ENCODE data around the gene TSPEAR. TPM values are rescaled to one million over a fixed set of nuclear protein-coding genes. Genes with fewer than 3 reads are reported as not detected.

TSPEAR gene
- total RNA-seq, 1 donor = not detected

DNA sequence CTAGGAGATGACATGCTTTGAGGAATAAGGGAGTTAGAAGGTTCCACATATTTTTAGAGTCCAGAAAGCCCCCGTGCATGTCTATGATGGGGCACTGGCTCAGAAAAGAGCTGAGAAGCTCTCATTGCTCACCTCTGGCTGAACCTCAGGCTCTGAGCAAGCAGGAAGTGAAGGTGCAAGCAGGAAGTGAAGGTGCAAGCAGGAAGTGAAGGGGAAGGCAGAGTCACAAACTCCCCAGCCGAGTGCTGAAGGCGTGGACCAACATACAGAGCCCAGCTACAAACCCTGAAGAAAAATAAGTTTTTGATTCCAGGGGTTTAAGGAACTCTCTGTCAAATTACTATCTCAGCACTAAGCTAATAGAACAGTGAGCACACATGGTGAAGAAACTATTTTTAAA is 92.5 kb downstream of the TSPEAR start:
- Histone ChIP-seq H3K4me1 (ENCODE audit: insufficient read depth, low read length) (no peaks in the 10 kb centered on the region), H2AFZ (ENCODE audit: low read length) (no peak overlapping the region), H3K4me2 (ENCODE audit: insufficient read depth, low read length) (no peak overlapping the region), H3K4me3 (ENCODE audit: insufficient read depth, low read length) (no peak overlapping the region), H3K9me3 (ENCODE audit: low read depth, low read length) (no peaks in the 10 kb centered on the region), H4K20me1 (ENCODE audit: insufficient read depth, low read length) (no peaks in the 10 kb centered on the region), H3K36me3 (ENCODE audit: insufficient read depth, low read length) (no peaks in the 10 kb centered on the region), H3K27me3 (ENCODE audit: insufficient read depth, low read length) (no peaks in the 10 kb centered on the region), H3K27ac (ENCODE audit: low read depth, low read length) (no peak overlapping the region), H3K79me2 (ENCODE audit: insufficient read depth, low read length) (no peaks in the 10 kb centered on the region)
- TF ChIP-seq, protein P1, sequence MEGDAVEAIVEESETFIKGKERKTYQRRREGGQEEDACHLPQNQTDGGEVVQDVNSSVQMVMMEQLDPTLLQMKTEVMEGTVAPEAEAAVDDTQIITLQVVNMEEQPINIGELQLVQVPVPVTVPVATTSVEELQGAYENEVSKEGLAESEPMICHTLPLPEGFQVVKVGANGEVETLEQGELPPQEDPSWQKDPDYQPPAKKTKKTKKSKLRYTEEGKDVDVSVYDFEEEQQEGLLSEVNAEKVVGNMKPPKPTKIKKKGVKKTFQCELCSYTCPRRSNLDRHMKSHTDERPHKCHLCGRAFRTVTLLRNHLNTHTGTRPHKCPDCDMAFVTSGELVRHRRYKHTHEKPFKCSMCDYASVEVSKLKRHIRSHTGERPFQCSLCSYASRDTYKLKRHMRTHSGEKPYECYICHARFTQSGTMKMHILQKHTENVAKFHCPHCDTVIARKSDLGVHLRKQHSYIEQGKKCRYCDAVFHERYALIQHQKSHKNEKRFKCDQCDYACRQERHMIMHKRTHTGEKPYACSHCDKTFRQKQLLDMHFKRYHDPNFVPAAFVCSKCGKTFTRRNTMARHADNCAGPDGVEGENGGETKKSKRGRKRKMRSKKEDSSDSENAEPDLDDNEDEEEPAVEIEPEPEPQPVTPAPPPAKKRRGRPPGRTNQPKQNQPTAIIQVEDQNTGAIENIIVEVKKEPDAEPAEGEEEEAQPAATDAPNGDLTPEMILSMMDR (IDR thresholded peaks at IDR 0.05; ENCODE audit: extremely low read depth, low read depth, low read length) = no peak
- DNase-seq (ENCODE audit: insufficient read length, low spot score, missing footprints) = no peak

DNA sequence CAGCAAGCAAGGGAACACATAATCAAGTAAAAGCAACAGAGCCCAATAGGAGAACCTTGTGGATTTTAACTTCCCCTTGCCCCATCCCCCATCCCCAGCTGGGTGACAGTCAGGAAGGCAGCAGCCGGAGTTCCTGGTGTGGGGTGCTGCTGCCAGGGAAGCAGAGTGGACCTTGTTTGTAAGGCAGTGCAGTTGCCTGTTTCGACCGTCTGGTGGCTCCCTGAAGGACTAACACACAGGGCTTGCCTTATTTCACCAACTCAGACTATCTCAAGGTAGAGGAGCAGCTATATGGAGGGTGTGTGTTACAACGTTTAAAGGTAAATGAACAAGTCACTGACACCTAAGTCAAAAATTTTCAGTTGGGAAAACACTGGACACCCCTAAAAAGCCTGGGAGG is 92.9 kb downstream of the TSPEAR start:
- TF ChIP-seq, protein P1 (IDR thresholded peaks at IDR 0.05; ENCODE audit: extremely low read depth, low read depth, low read length) = peak; percentile 29
- Histone ChIP-seq H3K4me2 (ENCODE audit: insufficient read depth, low read length) (no peak overlapping the region), H3K4me3 (ENCODE audit: insufficient read depth, low read length) (no peak overlapping the region), H2AFZ (ENCODE audit: low read length) (no peak overlapping the region), H4K20me1 (ENCODE audit: insufficient read depth, low read length) (no peaks in the 10 kb centered on the region), H3K27ac (ENCODE audit: low read depth, low read length) (no peak overlapping the region), H3K27me3 (ENCODE audit: insufficient read depth, low read length) (no peaks in the 10 kb centered on the region), H3K79me2 (ENCODE audit: insufficient read depth, low read length) (no peaks in the 10 kb centered on the region), H3K4me1 (ENCODE audit: insufficient read depth, low read length) (no peaks in the 10 kb centered on the region), H3K36me3 (ENCODE audit: insufficient read depth, low read length) (no peaks in the 10 kb centered on the region), H3K9me3 (ENCODE audit: low read depth, low read length) (no peaks in the 10 kb centered on the region)
- DNase-seq (ENCODE audit: insufficient read length, low spot score, missing footprints) = no peak

DNA sequence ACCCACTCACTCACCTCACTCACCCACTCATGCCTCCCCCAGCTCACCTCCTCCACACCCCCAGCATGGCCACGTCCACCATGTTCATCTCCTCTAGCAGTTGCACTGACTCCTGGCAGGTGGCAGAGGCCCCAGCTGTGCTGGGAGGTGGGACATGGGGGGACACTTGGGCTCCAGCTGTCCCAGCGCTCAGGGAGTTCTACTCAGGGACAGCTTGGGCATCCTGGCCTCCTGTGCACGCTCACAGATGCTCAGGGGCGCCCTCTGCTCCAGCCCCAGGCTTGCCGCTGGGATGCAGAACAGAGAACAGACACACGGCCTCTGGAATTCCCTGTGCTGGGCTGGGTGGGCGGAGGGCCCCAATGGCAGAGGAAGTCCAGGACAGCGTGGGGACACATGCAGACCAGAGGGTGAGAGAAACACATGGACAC is 94.3 kb downstream of the TSPEAR start:
- Histone ChIP-seq H3K4me3 (ENCODE audit: insufficient read depth, low read length) (no peak overlapping the region), H3K9me3 (ENCODE audit: low read depth, low read length) (no peaks in the 10 kb centered on the region), H3K27me3 (ENCODE audit: insufficient read depth, low read length) (no peaks in the 10 kb centered on the region), H3K4me2 (ENCODE audit: insufficient read depth, low read length) (no peak overlapping the region), H3K27ac (ENCODE audit: low read depth, low read length) (no peak overlapping the region), H3K79me2 (ENCODE audit: insufficient read depth, low read length) (no peaks in the 10 kb centered on the region), H4K20me1 (ENCODE audit: insufficient read depth, low read length) (no peaks in the 10 kb centered on the region), H2AFZ (ENCODE audit: low read length) (no peak overlapping the region), H3K4me1 (ENCODE audit: insufficient read depth, low read length) (no peaks in the 10 kb centered on the region), H3K36me3 (ENCODE audit: insufficient read depth, low read length) (no peaks in the 10 kb centered on the region)
- DNase-seq (ENCODE audit: insufficient read length, low spot score, missing footprints) = no peak
- TF ChIP-seq, protein P1 (IDR thresholded peaks at IDR 0.05; ENCODE audit: extremely low read depth, low read depth, low read length) = no peak

DNA sequence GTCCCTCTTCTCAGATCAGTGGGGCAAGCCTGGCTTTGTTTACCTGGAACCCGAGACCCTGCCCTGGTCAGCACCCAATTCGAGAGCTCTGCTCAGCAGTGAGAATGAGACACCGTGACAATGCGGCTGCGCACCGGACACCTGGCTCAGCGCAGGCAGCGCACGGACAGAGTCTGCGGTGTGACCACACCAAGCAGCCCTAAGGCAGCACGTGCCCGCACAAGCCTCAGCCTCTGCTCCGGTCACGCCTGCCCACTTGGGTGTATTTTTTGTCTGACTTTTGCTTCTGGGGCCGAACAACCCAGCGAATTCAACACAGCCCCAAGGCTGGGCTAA is 94.8 kb downstream of the TSPEAR start:
- TF ChIP-seq, protein P1 (IDR thresholded peaks at IDR 0.05; ENCODE audit: extremely low read depth, low read depth, low read length) = no peak
- Histone ChIP-seq H3K36me3 (ENCODE audit: insufficient read depth, low read length) (no peaks in the 10 kb centered on the region), H3K9me3 (ENCODE audit: low read depth, low read length) (peaks cover 3% of the 10 kb centered on the region), H3K4me3 (ENCODE audit: insufficient read depth, low read length) (no peak overlapping the region), H3K79me2 (ENCODE audit: insufficient read depth, low read length) (no peaks in the 10 kb centered on the region), H3K4me1 (ENCODE audit: insufficient read depth, low read length) (no peaks in the 10 kb centered on the region), H4K20me1 (ENCODE audit: insufficient read depth, low read length) (no peaks in the 10 kb centered on the region), H2AFZ (ENCODE audit: low read length) (no peak overlapping the region), H3K27me3 (ENCODE audit: insufficient read depth, low read length) (no peaks in the 10 kb centered on the region), H3K4me2 (ENCODE audit: insufficient read depth, low read length) (no peak overlapping the region), H3K27ac (ENCODE audit: low read depth, low read length) (no peak overlapping the region)
- no peak for DNase-seq (ENCODE audit: insufficient read length, low spot score, missing footprints)

All from osteoblast (primary cell).